T1000 (cell line): ENCODE data around the gene SCML1.

Experiments used
- DNase-seq: peaks from one replicate; lab custom pipeline; 2025; ENCODE audit warnings: mixed read lengths; lab: John Stamatoyannopoulos, UW

The SCML1 gene

GRCh38 chrX:17792826-17793225, 55.5 kb downstream of the SCML1 start:
- DNase-seq: peak; percentile 88

GRCh38 chrX:17798921-17799320, 61.6 kb downstream of the SCML1 start:
- DNase-seq: no peak

GRCh38 chrX:17801431-17801830, 64.1 kb downstream of the SCML1 start:
- no peak for DNase-seq

- no peak for DNase-seq
Observed at GRCh38 chrX:17802756-17803155, 65.5 kb downstream of the SCML1 start.

GRCh38 chrX:17803449-17803848, 66.2 kb downstream of the SCML1 start:
- no peak for DNase-seq
